GM12875 (cell line): ENCODE data around the gene STIM1.
"Not testable (repeated sequence)": the region's sequence is repeated elsewhere in the genome, so short reads cannot be mapped to it uniquely, and the experiment has no call there.

Experiments
- H3K4me3 ChIP-seq: one replicate; pipeline ENCODE4 v1.5.1; 2011; ENCODE audit warnings: low read depth, low read length, control low read depth
- TF ChIP-seq, protein P1 (sequence below): IDR thresholded peaks from 2 replicates; pipeline ENCODE4 v1.5.1; 2011; ENCODE audit warnings: low read depth, mild to moderate bottlenecking, control low read depth, inconsistent platforms, low read length, moderate library complexity, borderline replicate concordance; ENCODE audit not compliant: insufficient read depth

The STIM1 gene

DNA sequence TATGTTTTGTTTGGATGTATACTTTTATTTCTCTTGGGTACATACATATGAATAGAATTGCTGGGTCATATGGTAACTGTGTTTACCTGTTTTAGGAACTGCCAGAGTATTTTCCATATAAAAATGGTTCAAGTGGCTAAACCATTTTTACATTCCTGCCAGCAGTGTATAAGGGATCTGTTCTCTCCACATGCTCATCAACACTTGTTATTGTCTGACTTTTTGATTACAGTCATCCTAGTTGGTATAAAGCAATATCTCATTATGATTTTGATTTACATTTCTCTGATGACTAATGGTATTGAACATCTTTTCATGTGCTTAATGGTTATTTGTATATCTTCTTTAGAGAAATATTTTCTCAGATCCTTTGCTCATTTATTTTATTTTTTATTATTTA, 134.9 kb downstream of the STIM1 start:
- no peak overlapping the region for H3K4me3 ChIP-seq
- TF ChIP-seq, protein P1, sequence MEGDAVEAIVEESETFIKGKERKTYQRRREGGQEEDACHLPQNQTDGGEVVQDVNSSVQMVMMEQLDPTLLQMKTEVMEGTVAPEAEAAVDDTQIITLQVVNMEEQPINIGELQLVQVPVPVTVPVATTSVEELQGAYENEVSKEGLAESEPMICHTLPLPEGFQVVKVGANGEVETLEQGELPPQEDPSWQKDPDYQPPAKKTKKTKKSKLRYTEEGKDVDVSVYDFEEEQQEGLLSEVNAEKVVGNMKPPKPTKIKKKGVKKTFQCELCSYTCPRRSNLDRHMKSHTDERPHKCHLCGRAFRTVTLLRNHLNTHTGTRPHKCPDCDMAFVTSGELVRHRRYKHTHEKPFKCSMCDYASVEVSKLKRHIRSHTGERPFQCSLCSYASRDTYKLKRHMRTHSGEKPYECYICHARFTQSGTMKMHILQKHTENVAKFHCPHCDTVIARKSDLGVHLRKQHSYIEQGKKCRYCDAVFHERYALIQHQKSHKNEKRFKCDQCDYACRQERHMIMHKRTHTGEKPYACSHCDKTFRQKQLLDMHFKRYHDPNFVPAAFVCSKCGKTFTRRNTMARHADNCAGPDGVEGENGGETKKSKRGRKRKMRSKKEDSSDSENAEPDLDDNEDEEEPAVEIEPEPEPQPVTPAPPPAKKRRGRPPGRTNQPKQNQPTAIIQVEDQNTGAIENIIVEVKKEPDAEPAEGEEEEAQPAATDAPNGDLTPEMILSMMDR: no peak

GRCh38 chr11:3992964-3993363, 137.5 kb downstream of the STIM1 start:
- TF ChIP-seq, protein P1: no peak
- no peak overlapping the region for H3K4me3 ChIP-seq

- no peak overlapping the region for H3K4me3 ChIP-seq
- TF ChIP-seq, protein P1: no peak
Observed at GRCh38 chr11:3994030-3994640, 138.7 kb downstream of the STIM1 start.

- TF ChIP-seq, protein P1: no peak
Observed at GRCh38 chr11:3995307-3995706, 139.8 kb downstream of the STIM1 start.

DNA sequence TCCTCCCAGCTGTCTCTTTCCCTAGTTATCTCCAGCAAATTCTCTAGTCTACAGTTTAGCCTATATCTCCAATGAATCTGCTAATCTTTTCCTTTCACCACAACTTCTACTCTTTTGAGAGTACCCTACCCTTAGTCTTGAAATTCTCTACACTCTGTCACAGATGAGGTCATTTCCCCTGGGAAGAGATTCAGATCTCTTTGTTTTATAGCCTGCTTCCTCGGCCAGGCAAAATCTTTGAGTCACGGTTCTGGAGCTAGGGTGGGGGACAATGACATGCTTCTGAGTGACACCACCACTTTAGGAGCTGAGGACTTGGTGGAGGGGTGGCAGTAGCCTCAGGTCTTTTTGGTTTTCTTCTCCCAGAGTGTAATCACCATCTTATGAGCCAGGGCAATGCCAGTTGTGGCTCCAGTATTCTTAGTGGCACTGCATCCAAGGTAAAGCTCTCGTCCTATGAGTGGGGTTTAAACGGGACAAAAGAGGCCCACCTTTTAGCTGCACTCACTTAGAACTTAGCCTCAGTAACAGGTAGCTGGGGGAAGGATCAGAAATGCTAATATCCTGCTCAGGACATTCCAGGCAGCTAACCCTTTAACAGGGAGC, 140.6 kb downstream of the STIM1 start:
- no peak overlapping the region for H3K4me3 ChIP-seq
- TF ChIP-seq, protein P1: no peak

More at GRCh38 chr11:3995307-3995706, 139.8 kb downstream of the STIM1 start:
- H3K4me3 ChIP-seq: no peak overlapping the region

DNA sequence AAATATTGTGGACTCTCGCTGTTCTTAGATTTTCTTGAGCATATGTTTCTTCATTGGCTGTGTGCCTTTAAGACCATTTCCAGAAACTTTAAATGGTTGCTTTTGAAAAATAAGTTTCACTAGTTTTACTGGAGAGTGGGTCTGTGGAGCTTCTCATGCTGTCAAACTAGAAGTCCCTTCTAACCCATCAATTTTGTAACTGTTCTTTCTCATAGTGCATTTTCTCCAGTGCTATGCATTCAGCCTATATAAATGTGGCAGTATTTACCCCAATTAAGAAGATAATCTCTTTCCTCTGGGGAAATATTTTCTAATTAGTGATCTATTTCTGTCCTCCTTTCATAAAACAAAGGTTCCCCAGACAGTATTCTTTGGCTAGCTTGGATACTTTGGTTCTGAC, 141.2 kb downstream of the STIM1 start:
- H3K4me3 ChIP-seq: no peak overlapping the region
- TF ChIP-seq, protein P1: no peak

GRCh38 chr11:4004753-4005152, 149.3 kb downstream of the STIM1 start:
- H3K4me3 ChIP-seq: not testable (repeated sequence)
